ENCODE measurements around the gene GID8. TPM values are rescaled to one million over a fixed set of nuclear protein-coding genes. Genes with fewer than 3 reads are reported as not detected.

GID8 gene
- total RNA-seq, result 49.8 TPM

DNA sequence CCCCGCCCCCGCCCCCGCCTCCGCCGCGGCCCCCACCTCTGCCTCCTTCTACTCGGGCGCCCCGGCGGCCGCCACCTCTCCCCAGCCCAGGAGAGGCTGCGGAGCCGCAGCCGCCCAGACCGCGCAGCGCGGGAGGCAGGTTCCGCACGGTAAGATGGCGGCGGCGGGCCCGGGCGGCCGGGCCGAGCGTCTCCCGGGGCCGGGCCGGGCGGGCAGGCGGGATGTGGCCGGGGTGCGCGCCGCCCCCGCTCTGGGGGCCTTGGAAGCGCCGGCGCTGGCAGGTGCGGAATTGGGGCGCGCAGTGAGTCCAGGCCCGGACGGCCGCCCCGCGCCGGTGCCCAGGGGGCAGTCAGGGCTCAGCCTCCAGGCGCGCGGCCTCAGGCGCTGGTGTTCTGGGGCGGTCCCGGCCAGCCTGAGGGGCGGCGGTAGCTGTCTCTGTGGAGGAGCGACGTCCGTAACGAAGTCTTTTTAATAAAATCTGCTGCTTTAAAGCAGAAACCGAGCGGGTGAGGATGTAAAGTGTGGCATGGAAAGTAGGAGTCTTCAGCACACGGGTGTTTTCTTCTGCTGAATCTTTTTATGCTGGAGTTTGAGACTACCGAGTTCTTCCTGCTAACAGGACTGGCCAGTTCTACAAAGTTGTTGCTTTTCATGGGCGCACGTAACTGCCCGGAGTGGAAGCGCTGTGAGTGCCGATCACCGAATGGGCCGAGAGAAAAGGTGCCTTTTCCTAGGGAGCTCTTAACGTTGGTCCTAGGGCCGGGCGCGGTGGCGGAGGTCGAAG is at the start of gene GID8:
Gene GID8 (plus strand): TSS at position 43 of the 784 bp plus-strand sequence. CDS start 3,356 bp downstream, outside the sequence.

DNA sequence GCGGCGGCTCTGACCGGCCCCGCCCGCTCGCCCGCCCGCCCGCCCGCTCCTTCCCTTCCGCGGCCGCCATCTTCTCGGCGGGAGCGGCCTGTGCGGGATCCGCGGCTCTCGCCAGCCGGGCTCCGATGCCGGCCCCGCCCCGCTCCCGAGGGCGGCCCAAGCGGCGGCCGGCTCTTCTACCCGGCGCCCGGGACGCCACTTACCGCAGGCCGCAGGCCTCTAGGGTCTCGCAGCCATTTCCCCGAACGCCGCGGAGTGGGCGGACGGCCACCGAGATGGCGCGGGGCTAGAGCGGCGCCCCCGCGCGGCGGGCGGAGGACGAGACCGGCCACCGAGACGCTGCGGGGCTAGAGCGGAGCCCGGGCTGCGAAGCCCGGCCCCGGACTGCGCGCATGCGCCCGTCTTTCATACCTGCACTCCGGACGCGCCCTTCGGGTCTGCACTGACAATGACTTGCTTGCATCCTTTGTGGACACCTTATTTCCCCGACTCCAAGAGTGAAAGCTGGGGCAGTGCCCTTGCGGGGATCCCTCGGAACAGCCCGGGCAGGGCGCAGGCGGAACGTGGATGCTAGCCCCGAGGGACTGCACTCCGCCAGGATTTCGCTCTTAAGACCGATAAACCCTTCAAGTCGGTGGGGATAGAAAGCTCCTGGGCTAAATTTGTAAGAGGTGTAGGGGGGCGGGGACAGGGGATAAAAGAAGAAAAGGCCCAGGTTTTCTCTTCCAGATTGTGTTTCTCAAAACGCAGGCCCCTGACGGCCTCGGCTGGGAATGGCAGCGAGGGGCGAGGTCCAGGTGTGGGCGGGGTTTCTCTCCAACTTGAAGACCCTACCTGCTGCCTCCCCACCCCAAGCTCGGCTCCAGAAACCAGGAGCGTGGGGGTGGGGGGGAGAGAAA is 11.5 kb upstream of the GID8 start, which contains the start of gene DIDO1:
Gene DIDO1 (minus strand): TSS at position 277 of the 899 bp plus-strand sequence.

DNA sequence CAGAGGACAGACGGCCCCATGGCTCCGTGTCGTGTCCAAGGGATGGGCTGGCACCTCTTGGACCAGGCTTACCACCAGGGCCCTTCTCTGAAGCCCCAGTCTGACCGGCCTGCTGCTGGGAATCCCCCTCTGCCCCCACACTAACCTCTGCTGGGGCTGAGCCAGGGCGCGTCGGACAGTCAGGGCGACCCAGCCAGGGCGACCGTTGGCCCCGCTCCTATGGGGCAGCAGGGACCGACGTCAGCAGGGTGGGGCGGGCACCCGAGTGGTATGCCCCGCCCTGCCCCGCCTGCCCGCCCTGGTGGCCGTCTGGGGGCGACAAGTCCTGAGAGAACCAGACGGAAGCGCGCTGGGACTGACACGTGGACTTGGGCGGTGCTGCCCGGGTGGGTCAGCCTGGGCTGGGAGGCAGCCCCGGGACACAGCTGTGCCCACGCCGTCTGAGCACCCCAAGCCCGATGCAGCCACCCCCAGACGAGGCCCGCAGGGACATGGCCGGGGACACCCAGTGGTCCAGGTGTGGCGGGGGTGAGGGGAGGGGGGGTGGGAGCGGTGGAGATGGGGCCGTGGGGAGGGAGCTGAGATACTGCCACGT is 14.5 kb downstream of the GID8 start, which contains the start of gene SLC17A9:
Gene SLC17A9 (plus strand): TSS at position 337 of the 595 bp plus-strand sequence. CDS start 122 bp downstream, at position 459.

Other genes with a start within 250 kb of the GID8 start
- gene NTSR1, start 229.3 kb upstream of the GID8 start, total RNA-seq, result 11.9 TPM
- gene MRGBP, start 141.7 kb upstream of the GID8 start, total RNA-seq, result 15.3 TPM
- 26.9 TPM for gene OGFR, start 133.3 kb upstream of the GID8 start, total RNA-seq
- 27.9 TPM for gene COL9A3, start 121.1 kb upstream of the GID8 start, total RNA-seq
- gene TCFL5, start 76.3 kb upstream of the GID8 start, total RNA-seq, result 8.1 TPM
- gene DIDO1, start 11.6 kb upstream of the GID8 start, total RNA-seq, result 72.6 TPM
- 0.31 TPM for gene SLC17A9, start 14.6 kb downstream of the GID8 start, total RNA-seq
- gene BHLHE23, start 68.8 kb downstream of the GID8 start, total RNA-seq, result 0.94 TPM

Data from parietal lobe (tissue), 1 donor.